K562 (cell line): Measurements from ENCODE around the gene ADAM22. TPM values are rescaled to one million over a fixed set of nuclear protein-coding genes. Genes with fewer than 3 reads are reported as not detected.

ENCODE experiments used
- DPF2 ChIP-seq: fragments of 450-650 bp; IDR thresholded peaks from 2 replicates; pipeline ENCODE4 v1.6.1; 2016
- ERF ChIP-seq: fragments of 450-650 bp; formaldehyde crosslinking; IDR thresholded peaks from 2 replicates; pipeline ENCODE4 v1.4.0; 2020; ENCODE audit warnings: mild to moderate bottlenecking, mixed read lengths
- HNRNPLL ChIP-seq: fragments of 200-400 bp; formaldehyde crosslinking; IDR thresholded peaks from 2 replicates; pipeline ENCODE4 v1.6.1; 2017; ENCODE audit warnings: low read length, low read depth, mild to moderate bottlenecking; ENCODE audit not compliant: poor library complexity, severe bottlenecking
- KDM2B ChIP-seq: fragments of 250-450 bp; sonication (Bioruptor Pico); IDR thresholded peaks from 2 replicates; pipeline ENCODE4 v1.8.0; 2021; ENCODE audit warnings: mild to moderate bottlenecking, moderate library complexity
- LCOR ChIP-seq: sonication (generic); formaldehyde crosslinking; IDR thresholded peaks from 2 replicates; pipeline ENCODE4 v1.8.0; 2022; ENCODE audit warnings: mild to moderate bottlenecking, missing genetic modification reagents
- MAZ ChIP-seq, 2 experiments: fragments of 450-650 bp in 1 of 2; sonication (generic) in 1 of 2; formaldehyde crosslinking; IDR thresholded peaks in 1 of 2; conservative IDR thresholded peaks in 1 of 2; 2 replicates each; pipeline versions ENCODE4 v1.4.0 to v1.5.0; 2020; ENCODE audit warnings: mild to moderate bottlenecking in 1 of 2, missing genetic modification reagents in 1 of 2
- MGA ChIP-seq: fragments of 450-650 bp; IDR thresholded peaks from 2 replicates; pipeline ENCODE4 v1.6.1; 2016; ENCODE audit warnings: mild to moderate bottlenecking, moderate library complexity
- NFE2 ChIP-seq: IDR thresholded peaks from 2 replicates; pipeline ENCODE4 v1.6.1; 2014; ENCODE audit warnings: antibody characterized with exemption, low read depth
- NR4A1 ChIP-seq, 2 experiments: fragments of 250-450 bp in 1 of 2; fragments of 450-650 bp in 1 of 2; sonication (Bioruptor Pico) in 1 of 2; IDR thresholded peaks; 2 replicates each; pipeline versions ENCODE4 v1.4.0 to v1.6.1; 2016 to 2020; ENCODE audit warnings: mild to moderate bottlenecking in 2 of 2, missing compliant biosample characterization in 1 of 2, missing genetic modification characterization in 1 of 2, moderate library complexity in 1 of 2
- SREBF2 ChIP-seq: sonication (generic); formaldehyde crosslinking; IDR thresholded peaks from 2 replicates; pipeline ENCODE4 v1.4.0; 2020; ENCODE audit warnings: mild to moderate bottlenecking, missing genetic modification reagents
- TARDBP ChIP-seq: fragments of 450-650 bp; IDR thresholded peaks from 2 replicates; pipeline ENCODE4 v1.6.1; 2016
- ZC3H11A ChIP-seq: IDR thresholded peaks from 2 replicates; pipeline ENCODE4 v1.6.1; 2012; ENCODE audit warnings: low read depth, low read length, improper control_type of control experiment
- ZNF12 ChIP-seq: sonication (generic); formaldehyde crosslinking; IDR thresholded peaks from 2 replicates; pipeline ENCODE4 v1.4.0; 2020; ENCODE audit warnings: mild to moderate bottlenecking, missing genetic modification reagents
- ZNF146 ChIP-seq: IDR thresholded peaks from one replicate; pipeline ENCODE4 v1.6.1; 2018; ENCODE audit warnings: missing compliant biosample characterization; ENCODE audit not compliant: unreplicated experiment
- ZNF384 ChIP-seq: IDR thresholded peaks from 2 replicates; pipeline ENCODE4 v1.6.1; 2012; ENCODE audit warnings: low read depth, low read length, improper control_type of control experiment
- ZNF695 ChIP-seq: fragments of 450-650 bp; formaldehyde crosslinking; IDR thresholded peaks from 2 replicates; pipeline ENCODE4 v1.4.0; 2020; ENCODE audit warnings: mild to moderate bottlenecking, moderate library complexity
- ZNF77 ChIP-seq: fragments of 250-450 bp; sonication (Bioruptor Pico); IDR thresholded peaks from 2 replicates; pipeline ENCODE4 v1.5.0; 2020
- ZZZ3 ChIP-seq: fragments of 450-650 bp; IDR thresholded peaks from 2 replicates; pipeline ENCODE4 v1.6.1; 2016; ENCODE audit warnings: antibody characterized with exemption, mild to moderate bottlenecking, moderate library complexity
- polyA plus RNA-seq, 8 experiments: library from polyadenylated mRNA; depleted of rRNA in 4 of 8; stranded (reverse) in 5 of 8; unstranded in 3 of 8; fragments of >200 nt; fragmentation: Nextera tagmentation in 2 of 8; fragmentation: Illumina TruSeq in 1 of 8; extraction: Ambion mirVana in 2 of 8; extraction: Trizol in 1 of 8; gene quantifications; 2 replicates each; pipeline versions ENCODE4 v1.2.1 to v1.2.3, GENCODE V29; 2011 to 2014; ENCODE audit warnings: inconsistent platforms in 1 of 8, missing spikeins in 1 of 8
- total RNA-seq, 7 experiments: library from RNA; depleted of rRNA in 6 of 7; stranded (reverse); fragments of >200 nt in 6 of 7; fragmentation: Illumina TruSeq in 2 of 7; extraction: Trizol in 2 of 7; gene quantifications; 2 replicates each; pipeline versions ENCODE4 v1.2.1 to v1.2.3, GENCODE V29; 2011 to 2021; ENCODE audit warnings: low replicate concordance in 1 of 7

The ADAM22 gene
- total and polyA plus RNA-seq, 9 of the 15 experiments (the other 6 are each of a cell fraction or from before 2014, with no cell fraction given): 0.01 to 0.58 (median 0.18) TPM

GRCh38 chr7:88219781-88220747 lies 286.0 kb downstream of the ADAM22 start, which contains the start of gene SRI (continued):
- TF ChIP-seq ZNF146 (no peak), ZZZ3 (no peak), HNRNPLL (peak; percentile 79), ZNF77 (no peak), MGA (peak; percentile 80), NFE2 (no peak), NR4A1 (CRISPR knock-in tag; IDR thresholded peaks at IDR 0.05) (no peak), NR4A1 (tag; IDR thresholded peaks at IDR 0.05) (0 out of 2 replicates have a peak, but pooled peaks have one; percentile 44), ZNF384 (peak; percentile 92), SREBF2 (CRISPR knock-in tag) (no peak), LCOR (CRISPR knock-in tag) (no peak), ZC3H11A (no peak), ERF (CRISPR knock-in tag) (0 out of 2 replicates have a peak, but pooled peaks have one; percentile 40), MAZ (CRISPR knock-in tag; conservative IDR thresholded peaks at IDR 0.05 in 1 of 2, IDR thresholded peaks at IDR 0.05 in 1 of 2) (peak; percentile 89 to 94), DPF2 (peak; percentile 22; the same call in 1 of the 2 replicates), ZNF12 (peak; percentile 73; the same call in 1 of the 2 replicates), TARDBP (no peak), ZNF695 (CRISPR knock-in tag) (no peak), KDM2B (CRISPR knock-in tag) (no peak)
